LHCN-M2 (cell line): ENCODE measurements around the gene RASAL2. TPM values are rescaled to one million over a fixed set of nuclear protein-coding genes. Genes with fewer than 3 reads are reported as not detected.
A peak's percentile ranks its signal among the peaks of the same experiment; 100 is the strongest.

ENCODE experiments used
- DNase-seq: peaks from one replicate; pipeline ENCODE4 v3.0.0-alpha.2; 2012; ENCODE audit warnings: low read depth
- polyA plus RNA-seq: library from polyadenylated mRNA; unstranded; fragments of >200 nt; gene quantifications from one replicate; pipeline ENCODE4 v1.2.1, GENCODE V29; 2012; ENCODE audit warnings: missing spikeins
- total RNA-seq: library from RNA; depleted of rRNA; stranded (reverse); fragments of >200 nt; gene quantifications from 2 replicates; pipeline ENCODE4 v1.2.3, GENCODE V29; 2014; rRNA removed

The RASAL2 gene
- total RNA-seq, result 24.7 and 33.0 TPM in 2 replicates
- polyA plus RNA-seq, result 13.7 TPM

- peak; percentile 69 for DNase-seq
These were observed at the start of gene RASAL2 for GRCh38 chr1:178093951-178094738. TSS of gene RASAL2 (plus strand) at chr1:178094104. CDS start at chr1:178094493, 389 bp downstream.

- DNase-seq, result no peak
These were observed 47.2 kb upstream of the RASAL2 start for GRCh38 chr1:178046591-178047270.

- DNase-seq, result no peak
These were observed 46.4 kb upstream of the RASAL2 start for GRCh38 chr1:178047403-178048093.

GRCh38 chr1:178048426-178048825 is 45.5 kb upstream of the RASAL2 start:
- DNase-seq, result no peak

- no peak for DNase-seq
These were observed 45.0 kb upstream of the RASAL2 start for GRCh38 chr1:178048883-178049282.

GRCh38 chr1:178050084-178050483 is 43.8 kb upstream of the RASAL2 start:
- DNase-seq, result no peak

GRCh38 chr1:178051071-178051470 is 42.8 kb upstream of the RASAL2 start:
- no peak for DNase-seq

GRCh38 chr1:178052650-178053461 is 41.0 kb upstream of the RASAL2 start:
- no peak for DNase-seq

GRCh38 chr1:178055093-178055492 is 38.8 kb upstream of the RASAL2 start:
- DNase-seq, result peak; percentile 86

GRCh38 chr1:178055779-178056471 is 38.0 kb upstream of the RASAL2 start:
- peak; percentile 73 for DNase-seq

- DNase-seq, result peak; percentile 59
These were observed 36.7 kb upstream of the RASAL2 start for GRCh38 chr1:178057141-178057765.

- peak; percentile 95 for DNase-seq
These were observed 35.9 kb upstream of the RASAL2 start for GRCh38 chr1:178057912-178058534.

- peak; percentile 80 for DNase-seq
These were observed 32.9 kb upstream of the RASAL2 start for GRCh38 chr1:178060789-178061556.

GRCh38 chr1:178061620-178062019 is 32.3 kb upstream of the RASAL2 start:
- no peak for DNase-seq

GRCh38 chr1:178064191-178064821 is 29.6 kb upstream of the RASAL2 start:
- no peak for DNase-seq

GRCh38 chr1:178065250-178065649 is 28.7 kb upstream of the RASAL2 start:
- no peak for DNase-seq

- DNase-seq, result no peak
These were observed 27.5 kb upstream of the RASAL2 start for GRCh38 chr1:178066296-178066907.
